Measurements from ENCODE around the gene ZNF609. TPM values are rescaled to one million over a fixed set of nuclear protein-coding genes. Genes with fewer than 3 reads are reported as not detected.
"Not testable (repeated sequence)": the region's sequence is repeated elsewhere in the genome, so short reads cannot be mapped to it uniquely, and the experiment has no call there.

The ZNF609 gene
- total RNA-seq, 1 donor from 2014 or later: 33.1 TPM

GRCh38 chr15:64599716-64600115, 139.3 kb downstream of the ZNF609 start:
- intact Hi-C loops (cut with DNase I): no loop called here
- no peaks in the 10 kb centered on the region for H3K36me3 ChIP-seq
- no peak overlapping the region for H3K27ac ChIP-seq
- H3K27me3 ChIP-seq: no peaks in the 10 kb centered on the region
- no peak overlapping the region for H3K4me3 ChIP-seq
- DNase-seq (ENCODE audit: extremely low spot score in 2 of 2): no peak
- TF ChIP-seq CTCF (IDR thresholded peaks at IDR 0.05): no peak
- no peak for TF ChIP-seq POLR2AphosphoS5 (IDR thresholded peaks at IDR 0.05; ENCODE audit: insufficient read depth in 1 of 2, low read depth in 1 of 2)
- TF ChIP-seq POLR2A (IDR thresholded peaks at IDR 0.05): no peak
- no peaks in the 10 kb centered on the region for H3K9me3 ChIP-seq
- H3K4me1 ChIP-seq: peaks cover 45% of the 10 kb centered on the region

GRCh38 chr15:64600794-64601193, 140.4 kb downstream of the ZNF609 start:
- no peak overlapping the region for H3K27ac ChIP-seq
- H3K36me3 ChIP-seq: no peaks in the 10 kb centered on the region
- H3K27me3 ChIP-seq: no peaks in the 10 kb centered on the region
- no peaks in the 10 kb centered on the region for H3K9me3 ChIP-seq
- H3K4me3 ChIP-seq: no peak overlapping the region
- intact Hi-C loops (cut with DNase I): no loop called here
- peaks cover 44% of the 10 kb centered on the region for H3K4me1 ChIP-seq
- TF ChIP-seq POLR2A (IDR thresholded peaks at IDR 0.05) (no peak), CTCF (IDR thresholded peaks at IDR 0.05) (no peak), POLR2AphosphoS5 (IDR thresholded peaks at IDR 0.05; ENCODE audit: insufficient read depth in 1 of 2, low read depth in 1 of 2) (no peak)
- DNase-seq (ENCODE audit: extremely low spot score in 2 of 2): no peak

DNA sequence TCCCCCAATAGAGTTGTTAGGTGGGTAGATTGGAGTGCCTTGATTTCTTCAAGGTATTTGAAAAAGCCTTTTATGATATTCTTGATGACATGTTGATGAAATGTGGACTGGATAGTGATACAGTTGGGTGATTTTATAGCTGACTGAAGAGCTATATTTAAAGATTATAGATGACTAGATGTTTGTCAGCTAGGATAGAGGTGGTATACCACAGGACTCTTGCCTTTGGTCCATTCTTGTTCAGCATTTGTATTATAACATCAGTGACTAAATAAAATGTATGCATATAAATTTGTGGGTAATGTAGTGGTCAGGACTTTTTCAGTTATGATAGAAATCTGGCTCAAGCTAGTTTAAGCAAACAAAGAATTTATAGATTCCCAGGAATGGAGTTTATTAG, 143.9 kb downstream of the ZNF609 start:
- intact Hi-C loops (cut with DNase I): no loop called here
- no peaks in the 10 kb centered on the region for H3K36me3 ChIP-seq
- no peaks in the 10 kb centered on the region for H3K27me3 ChIP-seq
- TF ChIP-seq POLR2AphosphoS5 (IDR thresholded peaks at IDR 0.05; ENCODE audit: insufficient read depth in 1 of 2, low read depth in 1 of 2) (no peak), CTCF (IDR thresholded peaks at IDR 0.05) (no peak), POLR2A (IDR thresholded peaks at IDR 0.05) (no peak)
- no peak overlapping the region for H3K4me3 ChIP-seq
- peaks cover 25% of the 10 kb centered on the region for H3K4me1 ChIP-seq
- DNase-seq (ENCODE audit: extremely low spot score in 2 of 2): no peak
- no peak overlapping the region for H3K27ac ChIP-seq
- no peaks in the 10 kb centered on the region for H3K9me3 ChIP-seq

- intact Hi-C loops (cut with DNase I); H3K27me3 ChIP-seq: not testable (repeated sequence)
Measured at GRCh38 chr15:64607416-64607815, 147.0 kb downstream of the ZNF609 start.

GRCh38 chr15:64610257-64610919, 150.0 kb downstream of the ZNF609 start:
- H3K4me1 ChIP-seq: no peaks in the 10 kb centered on the region
- no peak overlapping the region for H3K4me3 ChIP-seq
- no peak overlapping the region for H3K27ac ChIP-seq
- TF ChIP-seq CTCF (IDR thresholded peaks at IDR 0.05) (no peak), POLR2AphosphoS5 (IDR thresholded peaks at IDR 0.05; ENCODE audit: insufficient read depth in 1 of 2, low read depth in 1 of 2) (no peak), POLR2A (IDR thresholded peaks at IDR 0.05) (no peak)
- H3K36me3 ChIP-seq: no peaks in the 10 kb centered on the region
- H3K9me3 ChIP-seq: no peaks in the 10 kb centered on the region
- intact Hi-C loops (cut with DNase I): no loop called here
- no peaks in the 10 kb centered on the region for H3K27me3 ChIP-seq
- no peak for DNase-seq (ENCODE audit: extremely low spot score in 2 of 2)

More at GRCh38 chr15:64607416-64607815, 147.0 kb downstream of the ZNF609 start:
- H3K36me3 ChIP-seq; H3K9me3 ChIP-seq; DNase-seq (ENCODE audit: extremely low spot score in 2 of 2); H3K4me1 ChIP-seq; H3K27ac ChIP-seq; H3K4me3 ChIP-seq: not testable (repeated sequence)
